ENCODE data around the gene MLLT1.

The MLLT1 gene

GRCh38 chr19:6199240-6199994 is 80.4 kb downstream of the MLLT1 start:
- DNase-seq (ENCODE audit: low spot score) (peak; percentile 92), ATAC-seq (ENCODE audit: low read depth) (peak; percentile 81)
- Histone ChIP-seq H3K27me3 (ENCODE audit: insufficient read depth, poor library complexity, severe bottlenecking) (no peaks in the 10 kb centered on the region), H3K9me3 (ENCODE audit: severe bottlenecking) (no peaks in the 10 kb centered on the region), H3K4me3 (ENCODE audit: severe bottlenecking) (peak overlapping the region; percentile 61), H3K27ac (ENCODE audit: poor library complexity, severe bottlenecking) (peak overlapping the region; percentile 32), H3K36me3 (ENCODE audit: low read depth) (no peaks in the 10 kb centered on the region), H3K4me1 (ENCODE audit: insufficient read depth, poor library complexity, severe bottlenecking) (peaks cover 4% of the 10 kb centered on the region)
- TF ChIP-seq CTCF (IDR thresholded peaks at IDR 0.05; ENCODE audit: poor library complexity, severe bottlenecking): no peak

- ATAC-seq (ENCODE audit: low read depth) (peak; percentile 32), DNase-seq (ENCODE audit: low spot score) (no peak)
- H3K4me3 ChIP-seq (ENCODE audit: severe bottlenecking): peak overlapping the region; percentile 61
- TF ChIP-seq CTCF (IDR thresholded peaks at IDR 0.05; ENCODE audit: poor library complexity, severe bottlenecking): no peak
- H3K27me3 ChIP-seq (ENCODE audit: insufficient read depth, poor library complexity, severe bottlenecking): no peaks in the 10 kb centered on the region
- no peaks in the 10 kb centered on the region for H3K36me3 ChIP-seq (ENCODE audit: low read depth)
- H3K9me3 ChIP-seq (ENCODE audit: severe bottlenecking): no peaks in the 10 kb centered on the region
- peaks cover 4% of the 10 kb centered on the region for H3K4me1 ChIP-seq (ENCODE audit: insufficient read depth, poor library complexity, severe bottlenecking)
- no peak overlapping the region for H3K27ac ChIP-seq (ENCODE audit: poor library complexity, severe bottlenecking)
These were observed 80.9 kb downstream of the MLLT1 start for GRCh38 chr19:6198896-6199239.

DNA sequence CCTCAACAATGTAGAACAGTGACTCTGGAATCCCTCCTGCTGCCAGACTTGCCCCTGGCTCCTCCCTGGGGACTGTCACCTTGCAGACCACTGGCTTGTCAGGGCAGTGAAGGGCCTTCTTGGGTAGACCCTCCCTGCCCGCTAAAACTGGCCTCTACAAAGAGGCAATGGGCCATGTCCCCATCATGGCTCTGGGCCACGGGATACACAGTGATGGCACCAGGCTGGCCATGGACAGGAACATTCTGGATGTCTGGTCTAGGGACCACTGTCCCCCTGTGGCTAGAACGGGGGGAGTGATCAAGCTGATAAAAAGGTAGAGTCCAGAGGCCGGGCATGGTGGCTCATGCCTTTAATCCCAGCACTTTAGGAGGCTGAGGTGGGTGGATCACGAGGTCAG is 83.4 kb downstream of the MLLT1 start:
- no peaks in the 10 kb centered on the region for H3K27me3 ChIP-seq (ENCODE audit: insufficient read depth, poor library complexity, severe bottlenecking)
- ATAC-seq (ENCODE audit: low read depth) (no peak), DNase-seq (ENCODE audit: low spot score) (no peak)
- peaks cover 4% of the 10 kb centered on the region for H3K4me1 ChIP-seq (ENCODE audit: insufficient read depth, poor library complexity, severe bottlenecking)
- no peak for TF ChIP-seq CTCF (IDR thresholded peaks at IDR 0.05; ENCODE audit: poor library complexity, severe bottlenecking)
- H3K9me3 ChIP-seq (ENCODE audit: severe bottlenecking): no peaks in the 10 kb centered on the region
- no peaks in the 10 kb centered on the region for H3K36me3 ChIP-seq (ENCODE audit: low read depth)
- H3K4me3 ChIP-seq (ENCODE audit: severe bottlenecking): no peak overlapping the region
- no peak overlapping the region for H3K27ac ChIP-seq (ENCODE audit: poor library complexity, severe bottlenecking)

DNA sequence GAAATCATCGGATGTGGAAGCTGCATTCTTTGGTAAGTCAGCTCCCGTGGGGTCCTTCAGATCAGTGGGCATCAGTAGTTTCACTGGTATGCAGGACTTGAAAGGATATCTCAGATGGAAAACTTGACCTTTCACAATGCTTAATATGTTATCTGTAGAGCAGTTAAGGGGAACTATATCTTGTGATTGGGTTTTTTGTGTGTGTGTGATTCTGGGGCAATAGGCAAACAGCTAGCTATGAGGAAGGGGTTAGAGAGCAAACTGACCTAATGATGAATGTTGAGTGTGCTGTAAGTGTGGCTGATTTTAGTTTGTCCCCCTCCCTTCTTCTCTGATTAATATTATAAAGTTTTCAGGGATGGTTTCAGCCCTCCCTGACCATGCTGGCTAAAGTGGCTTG is 91.0 kb downstream of the MLLT1 start:
- no peak overlapping the region for H3K27ac ChIP-seq (ENCODE audit: poor library complexity, severe bottlenecking)
- no peaks in the 10 kb centered on the region for H3K27me3 ChIP-seq (ENCODE audit: insufficient read depth, poor library complexity, severe bottlenecking)
- no peak for DNase-seq (ENCODE audit: low spot score)
- H3K9me3 ChIP-seq (ENCODE audit: severe bottlenecking): no peaks in the 10 kb centered on the region
- TF ChIP-seq CTCF (IDR thresholded peaks at IDR 0.05; ENCODE audit: poor library complexity, severe bottlenecking): no peak
- H3K4me3 ChIP-seq (ENCODE audit: severe bottlenecking): no peak overlapping the region
- no peaks in the 10 kb centered on the region for H3K4me1 ChIP-seq (ENCODE audit: insufficient read depth, poor library complexity, severe bottlenecking)
- no peaks in the 10 kb centered on the region for H3K36me3 ChIP-seq (ENCODE audit: low read depth)
- no peak for ATAC-seq (ENCODE audit: low read depth)

- Histone ChIP-seq H3K9me3 (ENCODE audit: severe bottlenecking) (no peaks in the 10 kb centered on the region), H3K4me3 (ENCODE audit: severe bottlenecking) (no peak overlapping the region), H3K27me3 (ENCODE audit: insufficient read depth, poor library complexity, severe bottlenecking) (no peaks in the 10 kb centered on the region), H3K36me3 (ENCODE audit: low read depth) (no peaks in the 10 kb centered on the region), H3K4me1 (ENCODE audit: insufficient read depth, poor library complexity, severe bottlenecking) (no peaks in the 10 kb centered on the region), H3K27ac (ENCODE audit: poor library complexity, severe bottlenecking) (no peak overlapping the region)
- no peak for ATAC-seq (ENCODE audit: low read depth)
- DNase-seq (ENCODE audit: low spot score): no peak
- no peak for TF ChIP-seq CTCF (IDR thresholded peaks at IDR 0.05; ENCODE audit: poor library complexity, severe bottlenecking)
These were observed 92.4 kb downstream of the MLLT1 start for GRCh38 chr19:6187374-6187773.
